Memory B cell (primary cell): ENCODE measurements around the gene DNAAF5.
A peak's percentile ranks its signal among the peaks of the same experiment; 100 is the strongest.
"Not testable (repeated sequence)": the region's sequence is repeated elsewhere in the genome, so short reads cannot be mapped to it uniquely, and the experiment has no call there.

Source experiments
- ATAC-seq: fragments of 150-1000 bp; cut with Tn5 transposase; 2 replicates; pipeline ENCODE4 v1.10.0; 2021; ENCODE audit warnings: low read depth, mild to moderate bottlenecking, moderate library complexity
- DNase-seq, 2 donors: peaks; one replicate each; pipeline ENCODE4 v3.0.0; 2022; ENCODE audit warnings: low spot score in 2 of 2
- H3K27ac Mint-ChIP-seq: one replicate; pipeline ENCODE4 v1.8.0; 2022; ENCODE audit warnings: mild to moderate bottlenecking, moderate library complexity, mixed read lengths
- H3K27me3 Mint-ChIP-seq: one replicate; pipeline ENCODE4 v1.8.0; 2022; ENCODE audit warnings: mixed read lengths
- H3K36me3 Mint-ChIP-seq: one replicate; pipeline ENCODE4 v1.8.0; 2022; ENCODE audit warnings: mild to moderate bottlenecking, mixed read lengths
- H3K4me1 Mint-ChIP-seq: one replicate; pipeline ENCODE4 v1.8.0; 2022; ENCODE audit warnings: mixed read lengths
- H3K4me3 Mint-ChIP-seq: one replicate; pipeline ENCODE4 v1.8.0; 2022; ENCODE audit warnings: mild to moderate bottlenecking, moderate library complexity, mixed read lengths
- H3K9me3 Mint-ChIP-seq: one replicate; pipeline ENCODE4 v1.8.0; 2022; ENCODE audit warnings: mixed read lengths

Gene DNAAF5

GRCh38 chr7:791519-791918 lies 65.0 kb downstream of the DNAAF5 start:
- Mint-ChIP-seq H3K27ac (no peak overlapping the region), H3K4me1 (peaks cover 2% of the 10 kb centered on the region), H3K9me3 (peaks cover 1% of the 10 kb centered on the region), H3K27me3 (no peaks in the 10 kb centered on the region), H3K36me3 (peaks cover 7% of the 10 kb centered on the region), H3K4me3 (no peak overlapping the region)
- DNase-seq (no peak), ATAC-seq (no peak)

- ATAC-seq: no peak
- no peaks in the 10 kb centered on the region for H3K9me3 Mint-ChIP-seq
- no peak for DNase-seq
- H3K4me3 Mint-ChIP-seq: no peak overlapping the region
- H3K27ac Mint-ChIP-seq: no peak overlapping the region
- H3K4me1 Mint-ChIP-seq: no peaks in the 10 kb centered on the region
- peaks cover 3% of the 10 kb centered on the region for H3K36me3 Mint-ChIP-seq
- no peaks in the 10 kb centered on the region for H3K27me3 Mint-ChIP-seq
Observed at GRCh38 chr7:794207-794606, 67.7 kb downstream of the DNAAF5 start.

GRCh38 chr7:794671-795329 lies 68.3 kb downstream of the DNAAF5 start:
- no peak for ATAC-seq
- Mint-ChIP-seq H3K4me3 (no peak overlapping the region), H3K4me1 (no peaks in the 10 kb centered on the region), H3K27me3 (no peaks in the 10 kb centered on the region), H3K27ac (no peak overlapping the region), H3K36me3 (no peaks in the 10 kb centered on the region), H3K9me3 (no peaks in the 10 kb centered on the region)
- no peak for DNase-seq

GRCh38 chr7:796434-797169 lies 70.1 kb downstream of the DNAAF5 start:
- H3K27ac Mint-ChIP-seq, H3K27me3 Mint-ChIP-seq, DNase-seq, H3K4me3 Mint-ChIP-seq, H3K36me3 Mint-ChIP-seq, H3K9me3 Mint-ChIP-seq, H3K4me1 Mint-ChIP-seq, ATAC-seq: not testable (repeated sequence)

GRCh38 chr7:798921-799470 lies 72.5 kb downstream of the DNAAF5 start:
- H3K27ac Mint-ChIP-seq: no peak overlapping the region
- ATAC-seq (no peak), DNase-seq (no peak)
- no peaks in the 10 kb centered on the region for H3K36me3 Mint-ChIP-seq
- no peak overlapping the region for H3K4me3 Mint-ChIP-seq
- H3K9me3 Mint-ChIP-seq: no peaks in the 10 kb centered on the region
- no peaks in the 10 kb centered on the region for H3K27me3 Mint-ChIP-seq
- peaks cover 3% of the 10 kb centered on the region for H3K4me1 Mint-ChIP-seq

- no peaks in the 10 kb centered on the region for H3K36me3 Mint-ChIP-seq
- no peaks in the 10 kb centered on the region for H3K27me3 Mint-ChIP-seq
- no peak overlapping the region for H3K27ac Mint-ChIP-seq
- no peak for ATAC-seq
- no peak overlapping the region for H3K4me3 Mint-ChIP-seq
- no peak for DNase-seq
- H3K4me1 Mint-ChIP-seq: peaks cover 3% of the 10 kb centered on the region
- H3K9me3 Mint-ChIP-seq: no peaks in the 10 kb centered on the region
Observed at GRCh38 chr7:800692-801091, 74.2 kb downstream of the DNAAF5 start.

- H3K9me3 Mint-ChIP-seq, H3K4me1 Mint-ChIP-seq, H3K4me3 Mint-ChIP-seq, H3K27me3 Mint-ChIP-seq, DNase-seq, ATAC-seq, H3K36me3 Mint-ChIP-seq, H3K27ac Mint-ChIP-seq: not testable (repeated sequence)
Observed at GRCh38 chr7:801351-801750, 74.9 kb downstream of the DNAAF5 start.

- Mint-ChIP-seq H3K36me3 (no peaks in the 10 kb centered on the region), H3K27ac (no peak overlapping the region)
Observed at GRCh38 chr7:801940-802381, 75.5 kb downstream of the DNAAF5 start.

GRCh38 chr7:802500-803242 lies 76.2 kb downstream of the DNAAF5 start:
- DNase-seq (no peak), ATAC-seq (no peak)
- Mint-ChIP-seq H3K9me3 (no peaks in the 10 kb centered on the region), H3K4me3 (no peak overlapping the region), H3K36me3 (no peaks in the 10 kb centered on the region), H3K27me3 (no peaks in the 10 kb centered on the region), H3K4me1 (peaks cover 3% of the 10 kb centered on the region), H3K27ac (no peak overlapping the region)

More at GRCh38 chr7:801940-802381, 75.5 kb downstream of the DNAAF5 start:
- Mint-ChIP-seq H3K4me3 (no peak overlapping the region), H3K4me1 (peaks cover 3% of the 10 kb centered on the region), H3K9me3 (no peaks in the 10 kb centered on the region), H3K27me3 (no peaks in the 10 kb centered on the region)
- ATAC-seq: no peak
- DNase-seq: no peak

- H3K4me3 Mint-ChIP-seq: no peak overlapping the region
- peaks cover under 1% of the 10 kb centered on the region for H3K36me3 Mint-ChIP-seq
- no peak for DNase-seq
- H3K9me3 Mint-ChIP-seq: no peaks in the 10 kb centered on the region
- H3K4me1 Mint-ChIP-seq: peaks cover 3% of the 10 kb centered on the region
- no peaks in the 10 kb centered on the region for H3K27me3 Mint-ChIP-seq
- no peak for ATAC-seq
- H3K27ac Mint-ChIP-seq: no peak overlapping the region
Observed at GRCh38 chr7:803243-803635, 76.7 kb downstream of the DNAAF5 start.

- H3K27ac Mint-ChIP-seq, H3K4me3 Mint-ChIP-seq, ATAC-seq, H3K9me3 Mint-ChIP-seq, H3K4me1 Mint-ChIP-seq, DNase-seq, H3K36me3 Mint-ChIP-seq, H3K27me3 Mint-ChIP-seq: not testable (repeated sequence)
Observed at GRCh38 chr7:803796-804195, 77.3 kb downstream of the DNAAF5 start.

GRCh38 chr7:805261-805660 lies 78.8 kb downstream of the DNAAF5 start:
- H3K27ac Mint-ChIP-seq: no peak overlapping the region
- H3K27me3 Mint-ChIP-seq: no peaks in the 10 kb centered on the region
- H3K4me3 Mint-ChIP-seq: no peak overlapping the region
- DNase-seq (no peak), ATAC-seq (no peak)
- peaks cover 4% of the 10 kb centered on the region for H3K36me3 Mint-ChIP-seq
- H3K4me1 Mint-ChIP-seq: peaks cover 3% of the 10 kb centered on the region
- peaks cover 3% of the 10 kb centered on the region for H3K9me3 Mint-ChIP-seq

GRCh38 chr7:815284-816216 lies 89.1 kb downstream of the DNAAF5 start:
- peak overlapping the region; percentile 87 for H3K4me3 Mint-ChIP-seq
- no peak for DNase-seq
- H3K36me3 Mint-ChIP-seq: peaks cover 7% of the 10 kb centered on the region
- no peaks in the 10 kb centered on the region for H3K9me3 Mint-ChIP-seq
- no peak for ATAC-seq
- H3K27me3 Mint-ChIP-seq: no peaks in the 10 kb centered on the region
- peaks cover 41% of the 10 kb centered on the region for H3K4me1 Mint-ChIP-seq
- H3K27ac Mint-ChIP-seq: peak overlapping the region; percentile 47
